Measurements from ENCODE around the gene CIAO2B.

GRCh38 chr16:66937725-66938337, 3.6 kb upstream of the CIAO2B start:
- TF ChIP-seq CTCF (IDR thresholded peaks at IDR 0.05; ENCODE audit: insufficient read depth, low read length) = no peak
- no peak for TF ChIP-seq POLR2AphosphoS5 (IDR thresholded peaks at IDR 0.05; ENCODE audit: low read depth)
